ENCODE measurements around the gene AFF2.

GRCh38 chrX:148947399-148947975, 447.1 kb downstream of the AFF2 start:
- TF ChIP-seq CTCF (IDR thresholded peaks at IDR 0.05): no peak
- no peak for TF ChIP-seq POLR2A (IDR thresholded peaks at IDR 0.05)
